ENCODE results near the gene GLCCI1.

GRCh38 chr7:8109196-8110022 lies 140.8 kb downstream of the GLCCI1 start:
- no peak for TF ChIP-seq CTCF (IDR thresholded peaks at IDR 0.05; ENCODE audit: low read depth, low read length)
- TF ChIP-seq MYC (IDR thresholded peaks at IDR 0.05; ENCODE audit: low read depth, low read length) = no peak
